ENCODE results near the gene TNN. TPM values are rescaled to one million over a fixed set of nuclear protein-coding genes. Genes with fewer than 3 reads are reported as not detected.

Gene TNN
- total RNA-seq, 1 experiment from 2014 or later, result not detected

GRCh38 chr1:175186433-175187160, 119.0 kb downstream of the TNN start:
- in situ Hi-C loops (cut with HindIII; ENCODE audit: low sequenced_read_pairs), result no loop called here
- DNase-seq (ENCODE audit: low spot score), result peak; percentile 62

- no peak for DNase-seq (ENCODE audit: low spot score)
- in situ Hi-C loops (cut with HindIII; ENCODE audit: low sequenced_read_pairs), result no loop called here
These were observed 121.3 kb downstream of the TNN start for GRCh38 chr1:175188936-175189335.

GRCh38 chr1:175191659-175192058, 124.0 kb downstream of the TNN start:
- in situ Hi-C loops (cut with HindIII; ENCODE audit: low sequenced_read_pairs), result no loop called here
- no peak for DNase-seq (ENCODE audit: low spot score)

GRCh38 chr1:175192111-175192629, 124.5 kb downstream of the TNN start:
- DNase-seq (ENCODE audit: low spot score), result peak; percentile 63
- in situ Hi-C loops (cut with HindIII; ENCODE audit: low sequenced_read_pairs), result no loop called here

GRCh38 chr1:175192630-175193526, 125.2 kb downstream of the TNN start, which contains the start of gene KIAA0040:
KIAA0040 (minus strand) TSS chr1:175192776; CDS start chr1:175161013, 31,763 bp downstream.
- in situ Hi-C loops (cut with HindIII; ENCODE audit: low sequenced_read_pairs), result no loop called here
- no peak for DNase-seq (ENCODE audit: low spot score)

GRCh38 chr1:175193527-175193910, 125.9 kb downstream of the TNN start:
- no peak for DNase-seq (ENCODE audit: low spot score)
- in situ Hi-C loops (cut with HindIII; ENCODE audit: low sequenced_read_pairs), result no loop called here

- no peak for DNase-seq (ENCODE audit: low spot score)
- in situ Hi-C loops (cut with HindIII; ENCODE audit: low sequenced_read_pairs), result no loop called here
These were observed 127.6 kb downstream of the TNN start for GRCh38 chr1:175195281-175195680.

GRCh38 chr1:175195798-175196197, 128.2 kb downstream of the TNN start:
- DNase-seq (ENCODE audit: low spot score), result no peak
- in situ Hi-C loops (cut with HindIII; ENCODE audit: low sequenced_read_pairs), result no loop called here

GRCh38 chr1:175197531-175197930, 129.9 kb downstream of the TNN start:
- no peak for DNase-seq (ENCODE audit: low spot score)
- in situ Hi-C loops (cut with HindIII; ENCODE audit: low sequenced_read_pairs), result no loop called here

Other genes with a start within 250 kb of the TNN start
- 589 and 1,389 TPM in 2 replicates for gene CACYBP, start 67.9 kb upstream of the TNN start, total RNA-seq (2014; rRNA removed; shearing (Covaris generic))
- gene MRPS14, start 44.4 kb upstream of the TNN start, total RNA-seq (2014; rRNA removed; shearing (Covaris generic)), result 24.9 and 30.1 TPM in 2 replicates
- gene KIAA0040, start 124.9 kb downstream of the TNN start, total RNA-seq (2014; rRNA removed; shearing (Covaris generic)), result not detected in 2 replicates